Esophagus mucosa (tissue), 1 donor: ENCODE results near the gene ERBB3. TPM values are rescaled to one million over a fixed set of nuclear protein-coding genes. Genes with fewer than 3 reads are reported as not detected.

Source experiments
- ATAC-seq: fragments of 200-7000 bp; cut with Tn5 transposase; one replicate; pipeline ENCODE4 v1.9.1; 2020
- total RNA-seq: library from RNA; stranded (reverse); gene quantifications from one replicate; pipeline ENCODE4 v1.2.4, GENCODE V29; 2023
- donor health status: DM: yes; HTN: yes; CAD: no.

The ERBB3 gene
- total RNA-seq, 1 donor from 2014 or later = 68.1 TPM

- ATAC-seq = peak; percentile 56
These were observed 682 bp downstream of the ERBB3 start for GRCh38 chr12:56080556-56081138.

- no peak for ATAC-seq
These were observed 1.7 kb downstream of the ERBB3 start for GRCh38 chr12:56081393-56082347.

- ATAC-seq = no peak
These were observed 2.4 kb downstream of the ERBB3 start for GRCh38 chr12:56082382-56082781.

- no peak for ATAC-seq
These were observed 3.0 kb downstream of the ERBB3 start for GRCh38 chr12:56082967-56083366.

- ATAC-seq = no peak
These were observed 5.1 kb downstream of the ERBB3 start for GRCh38 chr12:56084958-56085543.

- ATAC-seq = peak; percentile 83
These were observed 6.1 kb downstream of the ERBB3 start for GRCh38 chr12:56086096-56086495.

- no peak for ATAC-seq
These were observed 6.6 kb downstream of the ERBB3 start for GRCh38 chr12:56086608-56087007.

- peak; percentile 71 for ATAC-seq
These were observed 7.3 kb downstream of the ERBB3 start for GRCh38 chr12:56087220-56087619.

- no peak for ATAC-seq
These were observed 17.8 kb downstream of the ERBB3 start for GRCh38 chr12:56097738-56098137.

- no peak for ATAC-seq
These were observed 18.6 kb downstream of the ERBB3 start for GRCh38 chr12:56098592-56098991.

- ATAC-seq = no peak
These were observed 19.8 kb downstream of the ERBB3 start for GRCh38 chr12:56099787-56100186.

GRCh38 chr12:56101045-56101444 lies 21.1 kb downstream of the ERBB3 start:
- no peak for ATAC-seq

- no peak for ATAC-seq
These were observed 22.7 kb downstream of the ERBB3 start for GRCh38 chr12:56102683-56103065.

GRCh38 chr12:56103066-56103711 lies 23.2 kb downstream of the ERBB3 start:
- ATAC-seq = no peak

GRCh38 chr12:56103823-56104108 lies 23.8 kb downstream of the ERBB3 start:
- no peak for ATAC-seq

GRCh38 chr12:56104109-56104814 lies 24.3 kb downstream of the ERBB3 start, which contains the start of gene PA2G4:
PA2G4 (plus strand) TSS chr12:56104559; CDS start chr12:56104738, 179 bp downstream.
- peak; percentile 95 for ATAC-seq

- ATAC-seq = peak; percentile 33
These were observed 25.0 kb downstream of the ERBB3 start for GRCh38 chr12:56104815-56105608.

- ATAC-seq = no peak
These were observed 25.6 kb downstream of the ERBB3 start for GRCh38 chr12:56105609-56105902.

- no peak for ATAC-seq
These were observed 27.3 kb downstream of the ERBB3 start for GRCh38 chr12:56107242-56107641.

- ATAC-seq = peak; percentile 90
These were observed 30.6 kb downstream of the ERBB3 start for GRCh38 chr12:56110571-56110970.

- ATAC-seq = no peak
These were observed 34.1 kb downstream of the ERBB3 start for GRCh38 chr12:56114084-56114483.

GRCh38 chr12:56115329-56115728 lies 35.4 kb downstream of the ERBB3 start:
- no peak for ATAC-seq
